Astrocyte of the cerebellum (primary cell): Measurements from ENCODE around the gene ERBB2.

Experiments
- DNase-seq: peaks from one replicate; pipeline ENCODE4 v3.0.0-alpha.2; 2011; ENCODE audit warnings: low read depth
- H3K4me3 ChIP-seq: 2 replicates; pipeline ENCODE4 v1.5.1; 2011; ENCODE audit warnings: mild to moderate bottlenecking, low read depth, low read length, moderate library complexity
- CTCF ChIP-seq: IDR thresholded peaks from 2 replicates; pipeline ENCODE4 v1.5.1; 2012; ENCODE audit warnings: low read length, low read depth, moderate library complexity, mild to moderate bottlenecking; ENCODE audit errors: missing control alignments
- in situ Hi-C: cut with HindIII; loops from 2 replicates; pipeline ENCODE4 v1.10.0; 2017; ENCODE audit warnings: low sequenced_read_pairs

The ERBB2 gene

GRCh38 chr17:39665642-39666224, 34.1 kb upstream of the ERBB2 start:
- in situ Hi-C loops: no loop called here
- no peak for TF ChIP-seq CTCF
- no peak overlapping the region for H3K4me3 ChIP-seq
- DNase-seq: no peak

GRCh38 chr17:39666231-39666600, 33.6 kb upstream of the ERBB2 start:
- TF ChIP-seq CTCF: no peak
- in situ Hi-C loops: no loop called here
- H3K4me3 ChIP-seq: no peak overlapping the region
- DNase-seq: no peak

GRCh38 chr17:39666601-39667261, 33.1 kb upstream of the ERBB2 start:
- no peak for DNase-seq
- H3K4me3 ChIP-seq: no peak overlapping the region
- in situ Hi-C loops: no loop called here
- no peak for TF ChIP-seq CTCF

- in situ Hi-C loops: no loop called here
- DNase-seq: no peak
Observed at GRCh38 chr17:39667262-39667944, 32.5 kb upstream of the ERBB2 start.

GRCh38 chr17:39667945-39668924, 31.6 kb upstream of the ERBB2 start, which contains the start of gene PNMT:
TSS of gene PNMT (plus strand) at chr17:39668453. CDS start at chr17:39668476, 23 bp downstream.
- peak within 1 kb of the TSS; percentile 18 for H3K4me3 ChIP-seq
- peak; percentile 66 for TF ChIP-seq CTCF
- in situ Hi-C loops: no loop called here
- peak; percentile 6 for DNase-seq

More at GRCh38 chr17:39667262-39667944, 32.5 kb upstream of the ERBB2 start:
- TF ChIP-seq CTCF: no peak
- H3K4me3 ChIP-seq: no peak overlapping the region
